ENCODE results near the gene DLGAP1. TPM values are rescaled to one million over a fixed set of nuclear protein-coding genes. Genes with fewer than 3 reads are reported as not detected.

The DLGAP1 gene
- total RNA-seq, 1 donor from 2014 or later: 5.4 TPM

GRCh38 chr18:4106407-4107033 lies 348.6 kb downstream of the DLGAP1 start:
- peak; percentile 78 for TF ChIP-seq CTCF (IDR thresholded peaks at IDR 0.05)
- Histone ChIP-seq H3K27me3 (no peaks in the 10 kb centered on the region), H3K27ac (no peak overlapping the region), H3K36me3 (no peaks in the 10 kb centered on the region), H3K4me1 (no peaks in the 10 kb centered on the region), H3K4me3 (no peak overlapping the region), H3K9me3 (no peaks in the 10 kb centered on the region)
- intact Hi-C loops (cut with DNase I): loop anchor here (5.0 kb wide), 1 partner anchor 951 kb away; no protein-coding TSS in a partner anchor
- ATAC-seq (peak; percentile 83), DNase-seq (no peak)

GRCh38 chr18:4102901-4103300 lies 352.2 kb downstream of the DLGAP1 start:
- Histone ChIP-seq H3K9me3 (no peaks in the 10 kb centered on the region), H3K4me3 (no peak overlapping the region), H3K36me3 (no peaks in the 10 kb centered on the region), H3K4me1 (no peaks in the 10 kb centered on the region), H3K27me3 (no peaks in the 10 kb centered on the region), H3K27ac (no peak overlapping the region)
- DNase-seq (no peak), ATAC-seq (no peak)
- intact Hi-C loops (cut with DNase I): no loop called here
- TF ChIP-seq CTCF (IDR thresholded peaks at IDR 0.05): no peak

GRCh38 chr18:4101009-4101408 lies 354.1 kb downstream of the DLGAP1 start:
- no peak overlapping the region for H3K27ac ChIP-seq
- H3K4me3 ChIP-seq: no peak overlapping the region
- H3K9me3 ChIP-seq: no peaks in the 10 kb centered on the region
- no peaks in the 10 kb centered on the region for H3K36me3 ChIP-seq
- no peaks in the 10 kb centered on the region for H3K4me1 ChIP-seq
- H3K27me3 ChIP-seq: no peaks in the 10 kb centered on the region
- ATAC-seq (no peak), DNase-seq (no peak)
- intact Hi-C loops (cut with DNase I): no loop called here
- TF ChIP-seq CTCF (IDR thresholded peaks at IDR 0.05): no peak

DNA sequence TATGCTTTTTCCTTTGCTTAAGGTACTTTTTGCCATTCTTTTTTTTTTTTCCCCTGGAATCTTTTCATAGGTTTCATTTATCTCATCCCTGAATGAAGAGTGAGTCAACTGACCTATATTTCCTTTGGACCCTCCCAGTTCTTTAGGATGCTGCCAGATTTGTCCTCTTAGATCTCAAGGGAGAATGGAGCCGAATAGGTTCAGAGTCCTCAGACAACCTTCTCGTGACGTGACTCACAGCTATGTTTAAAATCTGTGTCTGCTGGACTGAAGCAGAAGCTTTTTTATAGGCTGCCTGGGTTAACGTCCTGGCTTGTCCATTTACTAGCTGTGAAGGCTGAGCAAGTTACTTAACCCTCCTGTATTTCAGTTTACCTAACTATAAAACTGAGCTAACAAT lies 358.6 kb downstream of the DLGAP1 start:
- H3K27ac ChIP-seq: no peak overlapping the region
- intact Hi-C loops (cut with DNase I): no loop called here
- no peaks in the 10 kb centered on the region for H3K36me3 ChIP-seq
- no peaks in the 10 kb centered on the region for H3K27me3 ChIP-seq
- ATAC-seq (no peak), DNase-seq (no peak)
- no peak overlapping the region for H3K4me3 ChIP-seq
- no peak for TF ChIP-seq CTCF (IDR thresholded peaks at IDR 0.05)
- no peaks in the 10 kb centered on the region for H3K9me3 ChIP-seq
- H3K4me1 ChIP-seq: no peaks in the 10 kb centered on the region

GRCh38 chr18:4093676-4094075 lies 361.4 kb downstream of the DLGAP1 start:
- no peak for DNase-seq
- TF ChIP-seq CTCF (IDR thresholded peaks at IDR 0.05): no peak
- intact Hi-C loops (cut with DNase I): no loop called here

More at GRCh38 chr18:4093676-4094075, 361.4 kb downstream of the DLGAP1 start:
- Histone ChIP-seq H3K27ac (no peak overlapping the region), H3K4me1 (no peaks in the 10 kb centered on the region), H3K9me3 (no peaks in the 10 kb centered on the region), H3K36me3 (no peaks in the 10 kb centered on the region), H3K4me3 (no peak overlapping the region), H3K27me3 (no peaks in the 10 kb centered on the region)
- no peak for ATAC-seq
